GM19438 (cell line): ENCODE results near the gene CMPK2.
A peak's percentile ranks its signal among the peaks of the same experiment; 100 is the strongest.
"Not testable (repeated sequence)": the region's sequence is repeated elsewhere in the genome, so short reads cannot be mapped to it uniquely, and the experiment has no call there.

Experiments
- ATAC-seq: cut with Tn5 transposase; IDR thresholded peaks from one replicate; pipeline ENCODE4 v1.9.1; 2021; ENCODE audit warnings: low read depth; ENCODE audit not compliant: unreplicated experiment

Gene CMPK2

GRCh38 chr2:6881046-6881445 is 15.3 kb upstream of the CMPK2 start:
- ATAC-seq = no peak

GRCh38 chr2:6880200-6880733 is 14.6 kb upstream of the CMPK2 start:
- no peak for ATAC-seq

- no peak for ATAC-seq
Observed at GRCh38 chr2:6879011-6879410, 13.3 kb upstream of the CMPK2 start.

- no peak for ATAC-seq
Observed at GRCh38 chr2:6878549-6878948, 12.8 kb upstream of the CMPK2 start.

- peak; percentile 73 for ATAC-seq
Observed at GRCh38 chr2:6877402-6878304, 11.9 kb upstream of the CMPK2 start, which contains the start of gene RSAD2. RSAD2 (plus strand) TSS chr2:6877777; CDS start chr2:6877801, 24 bp downstream.

- no peak for ATAC-seq
Observed at GRCh38 chr2:6876309-6876708, 10.6 kb upstream of the CMPK2 start.

GRCh38 chr2:6874032-6874431 is 8.3 kb upstream of the CMPK2 start:
- ATAC-seq = no peak

- ATAC-seq = peak; percentile 69
Observed at GRCh38 chr2:6872394-6872793, 6.7 kb upstream of the CMPK2 start.

GRCh38 chr2:6866982-6867381 is 1.3 kb upstream of the CMPK2 start:
- ATAC-seq = no peak

- ATAC-seq = peak; percentile 37
Observed at GRCh38 chr2:6866275-6866671, 566 bp upstream of the CMPK2 start.

- peak; percentile 0 for ATAC-seq
Observed at GRCh38 chr2:6864923-6865345, 773 bp downstream of the CMPK2 start.

- no peak for ATAC-seq
Observed at GRCh38 chr2:6864231-6864754, 1.4 kb downstream of the CMPK2 start.

GRCh38 chr2:6863792-6864191 is 1.9 kb downstream of the CMPK2 start:
- no peak for ATAC-seq

- no peak for ATAC-seq
Observed at GRCh38 chr2:6860296-6860695, 5.4 kb downstream of the CMPK2 start.

- not testable (repeated sequence) for ATAC-seq
Observed at GRCh38 chr2:6858466-6859027, 7.2 kb downstream of the CMPK2 start.

GRCh38 chr2:6856548-6856920 is 9.2 kb downstream of the CMPK2 start:
- ATAC-seq = no peak

GRCh38 chr2:6855860-6856547 is 9.7 kb downstream of the CMPK2 start:
- no peak for ATAC-seq

GRCh38 chr2:6854416-6854815 is 11.3 kb downstream of the CMPK2 start:
- ATAC-seq = no peak

- ATAC-seq = no peak
Observed at GRCh38 chr2:6852195-6852594, 13.5 kb downstream of the CMPK2 start.

- no peak for ATAC-seq
Observed at GRCh38 chr2:6846967-6847681, 18.6 kb downstream of the CMPK2 start.
